HEK293T (cell line): Measurements from ENCODE around the gene APOO.

ENCODE experiments used
- CTCF ChIA-PET: fragments of 350-600 bp; formaldehyde crosslinking; extraction: SDS; loops from one replicate; lab custom pipeline; 2021; ENCODE audit warnings: antibody characterized with exemption, inconsistent platforms; lab: Yijun Ruan, JAX
- POLR2A ChIA-PET: fragments of 350-600 bp; formaldehyde crosslinking; extraction: SDS; loops from one replicate; lab custom pipeline; 2020; ENCODE audit warnings: antibody characterized with exemption, inconsistent platforms; lab: Yijun Ruan, JAX
- DNase-seq: peaks from one replicate; pipeline ENCODE4 v3.0.0; 2012; ENCODE audit warnings: mixed read lengths; ENCODE audit errors: extremely low spot score
- ARNT ChIP-seq: fragments of 450-650 bp; IDR thresholded peaks from 2 replicates; pipeline ENCODE4 v1.6.1; 2017; ENCODE audit warnings: mild to moderate bottlenecking
- BHLHE40 ChIP-seq: fragments of 450-650 bp; IDR thresholded peaks from 2 replicates; pipeline ENCODE4 v1.6.1; 2016; ENCODE audit warnings: mild to moderate bottlenecking, moderate library complexity, borderline replicate concordance
- CTBP1 ChIP-seq: fragments of 450-650 bp; IDR thresholded peaks from 2 replicates; pipeline ENCODE4 v1.6.1; 2016; ENCODE audit warnings: borderline replicate concordance
- ELF4 ChIP-seq: fragments of 450-650 bp; IDR thresholded peaks from 2 replicates; pipeline ENCODE4 v1.6.1; 2017; ENCODE audit warnings: antibody characterized with exemption
- FOXA1 ChIP-seq: fragments of 450-650 bp; IDR thresholded peaks from 2 replicates; pipeline ENCODE4 v1.6.1; 2016; ENCODE audit warnings: mild to moderate bottlenecking
- FOXK2 ChIP-seq: fragments of 450-650 bp; IDR thresholded peaks from 2 replicates; pipeline ENCODE4 v1.6.1; 2016; ENCODE audit warnings: mild to moderate bottlenecking
- FOXM1 ChIP-seq: fragments of 450-650 bp; IDR thresholded peaks from 2 replicates; pipeline ENCODE4 v1.6.1; 2017; ENCODE audit warnings: mild to moderate bottlenecking, borderline replicate concordance
- HDGF ChIP-seq: fragments of 450-650 bp; IDR thresholded peaks from 2 replicates; pipeline ENCODE4 v1.6.1; 2017; ENCODE audit warnings: antibody characterized with exemption, borderline replicate concordance
- L3MBTL2 ChIP-seq: fragments of 450-650 bp; conservative IDR thresholded peaks from 2 replicates; pipeline ENCODE4 v1.6.1; 2016; ENCODE audit warnings: mild to moderate bottlenecking
- LEF1 ChIP-seq: fragments of 450-650 bp; IDR thresholded peaks from 2 replicates; pipeline ENCODE4 v1.6.1; 2017; ENCODE audit warnings: mild to moderate bottlenecking, borderline replicate concordance
- NFRKB ChIP-seq: fragments of 450-650 bp; IDR thresholded peaks from 2 replicates; pipeline ENCODE4 v1.6.1; 2016; ENCODE audit warnings: mild to moderate bottlenecking, moderate library complexity
- SP1 ChIP-seq: fragments of 450-650 bp; IDR thresholded peaks from 2 replicates; pipeline ENCODE4 v1.6.1; 2017
- SUZ12 ChIP-seq: fragments of 450-650 bp; IDR thresholded peaks from 2 replicates; pipeline ENCODE4 v1.6.1; 2016; ENCODE audit warnings: mild to moderate bottlenecking
- TARDBP ChIP-seq: fragments of 450-650 bp; IDR thresholded peaks from 2 replicates; pipeline ENCODE4 v1.6.1; 2016
- ZNF384 ChIP-seq: fragments of 450-650 bp; IDR thresholded peaks from 2 replicates; pipeline ENCODE4 v1.6.1; 2016
- TF ChIP-seq, protein P1 (sequence below): fragments of 450-650 bp; IDR thresholded peaks from 2 replicates; pipeline ENCODE4 v1.6.1; 2016

APOO gene

DNA sequence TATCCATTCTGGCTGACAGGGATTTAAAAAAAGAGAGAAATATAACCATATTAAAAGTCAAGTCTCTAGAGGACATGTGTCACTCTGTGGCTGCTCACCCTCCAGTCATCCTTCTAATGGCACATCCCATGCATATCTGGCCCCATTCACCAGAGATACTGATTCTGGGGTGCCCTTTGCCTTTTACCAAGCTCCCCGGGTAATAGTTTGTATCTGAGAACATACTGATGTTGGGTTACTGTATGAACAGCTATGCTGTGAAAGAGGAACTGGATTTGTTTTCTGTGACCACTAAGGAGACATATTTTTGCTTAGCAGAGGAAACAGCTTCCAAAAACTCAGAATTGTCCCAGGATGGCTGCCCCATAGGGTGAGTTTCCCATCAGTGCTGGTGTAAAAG lies 68.8 kb downstream of the APOO start:
- ChIA-PET POLR2A (no interaction called here), CTCF (no interaction called here)
- TF ChIP-seq ARNT (no peak), HDGF (no peak), BHLHE40 (no peak), ZNF384 (no peak), SP1 (no peak), SUZ12 (no peak), NFRKB (no peak), CTBP1 (no peak), L3MBTL2 (no peak), TARDBP (no peak), FOXK2 (no peak), ELF4 (no peak), LEF1 (no peak), FOXM1 (no peak), FOXA1 (no peak)
- TF ChIP-seq, protein P1, sequence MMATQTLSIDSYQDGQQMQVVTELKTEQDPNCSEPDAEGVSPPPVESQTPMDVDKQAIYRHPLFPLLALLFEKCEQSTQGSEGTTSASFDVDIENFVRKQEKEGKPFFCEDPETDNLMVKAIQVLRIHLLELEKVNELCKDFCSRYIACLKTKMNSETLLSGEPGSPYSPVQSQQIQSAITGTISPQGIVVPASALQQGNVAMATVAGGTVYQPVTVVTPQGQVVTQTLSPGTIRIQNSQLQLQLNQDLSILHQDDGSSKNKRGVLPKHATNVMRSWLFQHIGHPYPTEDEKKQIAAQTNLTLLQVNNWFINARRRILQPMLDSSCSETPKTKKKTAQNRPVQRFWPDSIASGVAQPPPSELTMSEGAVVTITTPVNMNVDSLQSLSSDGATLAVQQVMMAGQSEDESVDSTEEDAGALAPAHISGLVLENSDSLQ = no peak
- no peak for DNase-seq

DNA sequence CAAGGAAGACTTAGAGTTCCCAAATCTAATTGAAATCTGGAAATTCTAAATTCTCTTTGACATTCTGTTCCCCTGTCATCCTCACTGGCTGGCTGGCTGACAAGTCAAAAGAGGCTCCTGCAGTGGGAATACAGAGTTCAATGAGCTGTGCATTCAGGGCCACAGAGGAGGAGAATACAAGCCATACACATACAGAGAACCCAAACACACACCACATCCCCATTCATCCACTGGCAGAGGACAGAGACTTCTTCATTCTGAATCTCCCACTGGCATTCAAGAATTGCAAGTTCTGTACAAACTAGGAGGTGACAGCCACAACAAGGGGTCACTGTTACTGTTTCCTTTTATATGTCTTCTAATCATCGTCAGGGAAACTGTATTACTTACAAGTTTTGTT lies 75.0 kb downstream of the APOO start:
- TF ChIP-seq LEF1 (no peak), CTBP1 (no peak), TARDBP (no peak), HDGF (no peak), ELF4 (no peak), ARNT (no peak), FOXA1 (no peak)
- TF ChIP-seq, protein P1 = no peak
- ChIA-PET POLR2A (interaction anchor here (0.6 kb wide), 1 partner anchor 68 kb away, joined by 3 read pairs; no protein-coding TSS in a partner anchor), CTCF (no interaction called here)
- DNase-seq = no peak

DNA sequence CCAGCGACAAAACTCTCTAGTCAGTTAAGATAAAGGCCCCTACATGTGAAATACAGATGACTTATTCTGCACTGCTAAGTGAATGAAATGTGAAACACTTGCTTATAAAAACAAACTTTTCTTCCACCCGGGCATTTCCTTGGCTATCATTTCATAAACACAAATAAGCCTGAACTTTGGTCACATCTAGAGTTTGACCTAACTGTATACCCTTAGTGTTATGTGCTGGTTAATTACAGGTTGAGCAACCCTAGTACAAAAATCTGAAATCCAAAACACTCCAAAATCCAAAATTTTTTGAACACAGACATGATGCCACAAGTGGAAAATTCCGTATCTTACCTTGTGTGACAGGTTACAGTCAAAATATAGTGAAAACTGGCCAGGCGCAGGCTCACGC lies 78.9 kb downstream of the APOO start:
- ChIA-PET POLR2A (interaction anchor here (1.1 kb wide), 1 partner anchor 46 kb away, joined by 3 read pairs; the partner anchor contains the start of gene SAT1), CTCF (no interaction called here)
- TF ChIP-seq, protein P1 = no peak
- no peak for TF ChIP-seq ZNF384
- no peak for TF ChIP-seq NFRKB
- no peak for TF ChIP-seq HDGF
- no peak for TF ChIP-seq ELF4
- no peak for TF ChIP-seq LEF1
- no peak for TF ChIP-seq L3MBTL2
- no peak for TF ChIP-seq ARNT
- TF ChIP-seq TARDBP = no peak
- TF ChIP-seq SP1 = no peak
- no peak for TF ChIP-seq BHLHE40
- no peak for TF ChIP-seq FOXA1
- no peak for DNase-seq

DNA sequence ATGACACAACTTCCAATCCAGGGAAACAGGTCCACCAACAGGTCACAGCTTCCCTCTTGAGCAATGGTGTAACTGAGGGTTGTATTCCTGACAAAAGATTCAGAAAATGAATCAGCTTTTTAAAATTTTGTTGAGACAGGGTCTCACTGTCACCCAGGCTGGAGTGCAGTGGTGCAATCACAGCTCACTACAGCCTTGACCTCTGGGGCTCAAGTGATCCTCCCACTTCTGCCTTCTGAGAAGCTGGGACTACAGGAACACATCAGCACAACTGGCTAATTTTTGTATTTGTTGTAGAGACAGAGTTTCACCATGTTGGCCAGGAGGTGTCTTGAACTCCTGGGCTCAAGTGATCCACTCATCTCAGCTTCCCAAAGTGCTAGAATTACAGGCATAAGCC lies 81.1 kb downstream of the APOO start:
- POLR2A ChIA-PET = no interaction called here
- CTCF ChIA-PET = interaction anchor here (1.6 kb wide), 1 partner anchor 43 kb away, joined by 3 read pairs; the partner anchor contains the start of gene SAT1
- TF ChIP-seq ELF4 (no peak), FOXK2 (no peak), TARDBP (no peak), BHLHE40 (no peak), CTBP1 (no peak), ARNT (no peak), FOXA1 (no peak), NFRKB (no peak), HDGF (no peak), LEF1 (no peak), SP1 (no peak), ZNF384 (no peak), L3MBTL2 (no peak), FOXM1 (no peak), SUZ12 (no peak)
- TF ChIP-seq, protein P1 = no peak
- no peak for DNase-seq

DNA sequence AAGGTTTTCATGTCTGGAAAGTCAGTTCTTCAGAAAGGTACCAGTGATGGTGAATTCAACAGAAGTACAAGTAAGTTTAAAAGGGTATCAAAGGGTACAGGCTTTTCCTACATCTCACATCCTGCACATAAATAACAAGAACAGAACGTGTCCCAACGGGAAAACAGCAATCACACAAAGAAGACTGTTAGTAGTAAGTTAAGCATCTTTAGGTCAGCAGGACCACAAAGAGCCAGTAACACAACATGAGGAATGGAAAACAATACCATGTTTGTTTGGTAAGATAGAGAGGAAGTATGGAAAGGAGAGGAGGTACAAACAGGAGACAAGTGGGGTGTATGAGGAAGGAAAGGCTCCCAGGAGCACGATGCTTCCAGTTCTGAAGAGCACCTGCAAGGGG lies 81.5 kb downstream of the APOO start:
- no peak for DNase-seq
- POLR2A ChIA-PET = no interaction called here
- TF ChIP-seq SUZ12 = no peak
- no peak for TF ChIP-seq SP1
- no peak for TF ChIP-seq FOXK2
- TF ChIP-seq NFRKB = no peak
- no peak for TF ChIP-seq FOXM1
- no peak for TF ChIP-seq L3MBTL2
- TF ChIP-seq CTBP1 = no peak
- no peak for TF ChIP-seq HDGF
- no peak for TF ChIP-seq ZNF384
- TF ChIP-seq TARDBP = no peak
- TF ChIP-seq LEF1 = no peak
- no peak for TF ChIP-seq ARNT
- CTCF ChIA-PET = no interaction called here

DNA sequence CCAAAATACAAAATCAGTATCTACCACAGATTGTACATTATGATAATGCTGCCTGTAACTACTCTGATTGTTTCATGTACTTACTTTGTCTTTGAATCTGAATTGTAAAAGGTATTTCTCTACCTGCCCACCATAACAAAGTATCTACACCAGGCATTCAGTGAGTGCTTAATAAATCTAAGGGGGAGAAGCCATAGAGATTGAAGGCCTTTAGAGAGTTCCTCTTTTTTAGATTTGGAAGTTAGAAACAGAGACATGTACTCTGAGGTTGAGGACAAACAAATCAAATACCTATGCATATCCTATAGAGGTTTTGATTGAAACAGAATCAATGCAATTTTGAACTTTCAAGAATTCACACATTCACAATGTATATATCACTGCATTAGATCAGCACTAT lies 82.1 kb downstream of the APOO start:
- CTCF ChIA-PET = no interaction called here
- DNase-seq = no peak
- POLR2A ChIA-PET = no interaction called here
- no peak for TF ChIP-seq FOXM1
